WTC11 (cell line): ENCODE results near the gene GPR3.

Experiments used
- AR ChIP-seq: fragments of 250-450 bp; sonication (Bioruptor Pico); IDR thresholded peaks from 2 replicates; pipeline ENCODE4 v1.9.0; 2021; ENCODE audit warnings: mild to moderate bottlenecking
- CTCF ChIP-seq: fragments of 200-600 bp; IDR thresholded peaks from 2 replicates; pipeline ENCODE4 v1.8.0; 2022; ENCODE audit warnings: antibody characterized with exemption
- E2F1 ChIP-seq: sonication (generic); formaldehyde crosslinking; IDR thresholded peaks from 2 replicates; pipeline ENCODE4 v1.8.0; 2022; ENCODE audit warnings: mild to moderate bottlenecking, missing genetic modification reagents
- JUN ChIP-seq: sonication (generic); formaldehyde crosslinking; IDR thresholded peaks from 2 replicates; pipeline ENCODE4 v1.8.0; 2023; ENCODE audit warnings: mild to moderate bottlenecking, missing genetic modification reagents
- MYBL2 ChIP-seq: sonication (generic); formaldehyde crosslinking; IDR thresholded peaks from 2 replicates; pipeline ENCODE4 v1.8.1; 2023; ENCODE audit warnings: mild to moderate bottlenecking, moderate library complexity, missing genetic modification reagents
- NFE2L1 ChIP-seq: sonication (generic); formaldehyde crosslinking; IDR thresholded peaks from 2 replicates; pipeline ENCODE4 v1.8.1; 2023; ENCODE audit warnings: missing genetic modification reagents
- TP53 ChIP-seq: sonication (generic); formaldehyde crosslinking; IDR thresholded peaks from 2 replicates; pipeline ENCODE4 v1.8.1; 2023; ENCODE audit warnings: mild to moderate bottlenecking, missing genetic modification reagents
- ZNF121 ChIP-seq: sonication (generic); formaldehyde crosslinking; IDR thresholded peaks from 2 replicates; pipeline ENCODE4 v1.8.0; 2023; ENCODE audit warnings: missing genetic modification reagents
- ZNF219 ChIP-seq: sonication (generic); formaldehyde crosslinking; IDR thresholded peaks from 2 replicates; pipeline ENCODE4 v1.8.0; 2023; ENCODE audit warnings: missing genetic modification reagents, mild to moderate bottlenecking, borderline replicate concordance
- ZNF263 ChIP-seq: sonication (generic); formaldehyde crosslinking; IDR thresholded peaks from 2 replicates; pipeline ENCODE4 v1.8.1; 2022; ENCODE audit warnings: low read depth, mild to moderate bottlenecking, moderate library complexity, missing genetic modification reagents

- TF ChIP-seq CTCF: no peak
- no peak for TF ChIP-seq MYBL2 (CRISPR knock-in tag)
- no peak for TF ChIP-seq AR (CRISPR knock-in tag)
- TF ChIP-seq NFE2L1 (CRISPR knock-in tag): no peak
- TF ChIP-seq ZNF263 (CRISPR knock-in tag): no peak
- no peak for TF ChIP-seq JUN
- TF ChIP-seq ZNF219 (CRISPR knock-in tag): no peak
- TF ChIP-seq ZNF121: no peak
- TF ChIP-seq E2F1 (CRISPR knock-in tag): no peak
- no peak for TF ChIP-seq TP53 (CRISPR knock-in tag)
These were observed 31.4 kb upstream of the GPR3 start for GRCh38 chr1:27361044-27361402.
